Measurements from ENCODE around the gene GRAP2. TPM values are rescaled to one million over a fixed set of nuclear protein-coding genes. Genes with fewer than 3 reads are reported as not detected.

GRAP2 gene
- 1 to 10 TPM; 3.4 to 5.5 (median 4.2) TPM for total RNA-seq
- long read RNA-seq, donor 1: 0 reads
- long read RNA-seq, donor 2, partial matches to known transcripts: 0 of 2 reads
- long read RNA-seq, donor 2, other reads (novel, unspliced or antisense): 1 of 2 reads

- H3K4me3 ChIP-seq: no peak within 1 kb of the TSS
- DNase-seq: peak in 1 of 3 donors; percentile 45
Observed at GRCh38 chr22:39900306-39901227, at the start of gene GRAP2. Gene GRAP2, plus strand, starts transcription at chr22:39901084. Its CDS starts 46,023 bp downstream, at chr22:39947107.

DNA sequence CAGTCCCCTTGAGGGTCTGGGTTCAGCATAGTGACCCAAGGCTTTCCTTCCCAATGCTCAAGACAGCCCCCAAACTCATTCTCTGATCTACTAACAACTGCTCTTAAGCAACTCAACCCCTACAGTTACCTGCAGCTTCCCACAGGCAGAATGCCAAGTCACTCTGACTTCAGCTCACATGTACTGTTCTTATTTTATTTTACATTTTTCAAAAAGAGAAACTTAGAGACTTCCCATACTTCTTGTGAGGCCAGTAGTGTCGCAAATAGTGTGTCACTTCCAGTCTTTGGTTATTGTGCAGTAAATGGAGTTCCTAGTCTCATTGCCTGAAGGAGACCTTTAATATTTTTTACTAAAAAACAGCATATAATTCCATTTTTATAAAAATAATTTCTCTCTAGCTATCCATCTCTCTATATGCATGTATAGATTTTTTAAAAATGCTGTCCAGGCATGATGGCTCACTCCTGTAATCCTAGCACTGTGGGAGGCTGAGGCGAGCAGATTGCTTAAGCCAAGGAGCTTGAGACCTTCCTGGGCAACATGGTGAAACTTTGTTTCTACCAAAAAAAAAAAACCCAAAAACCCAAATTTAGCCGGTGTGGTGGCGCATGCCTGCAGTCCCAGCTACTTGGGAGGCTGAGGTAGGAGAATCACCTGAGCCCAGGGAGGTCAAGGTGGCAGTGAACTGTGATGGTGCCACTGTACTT is 49.1 kb upstream of the GRAP2 start:
- H3K9me3 ChIP-seq: no peaks in the 10 kb centered on the region
- H3K4me3 ChIP-seq: no peak overlapping the region
- H3K36me3 ChIP-seq (ENCODE audit: low read depth): no peaks in the 10 kb centered on the region
- no peaks in the 10 kb centered on the region for H3K4me1 ChIP-seq (ENCODE audit: low read depth)
- TF ChIP-seq CTCF (IDR thresholded peaks at IDR 0.05): no peak
- ATAC-seq (no peak), DNase-seq (no peak)
- intact Hi-C loops (cut with DNase I, micrococcal nuclease): loop anchor here in 1 of 2 donors (10.0 kb wide), 1 partner anchor 63 kb away; no protein-coding TSS in a partner anchor

More at GRCh38 chr22:39900306-39901227, at the start of gene GRAP2:
- H3K4me1 ChIP-seq (ENCODE audit: low read depth): no peaks in the 10 kb centered on the region
- no peak for TF ChIP-seq CTCF (IDR thresholded peaks at IDR 0.05)
- intact Hi-C loops (cut with DNase I, micrococcal nuclease): no loop called here
- no peaks in the 10 kb centered on the region for H3K36me3 ChIP-seq (ENCODE audit: low read depth)
- no peaks in the 10 kb centered on the region for H3K9me3 ChIP-seq
- peak; percentile 89 for ATAC-seq

DNA sequence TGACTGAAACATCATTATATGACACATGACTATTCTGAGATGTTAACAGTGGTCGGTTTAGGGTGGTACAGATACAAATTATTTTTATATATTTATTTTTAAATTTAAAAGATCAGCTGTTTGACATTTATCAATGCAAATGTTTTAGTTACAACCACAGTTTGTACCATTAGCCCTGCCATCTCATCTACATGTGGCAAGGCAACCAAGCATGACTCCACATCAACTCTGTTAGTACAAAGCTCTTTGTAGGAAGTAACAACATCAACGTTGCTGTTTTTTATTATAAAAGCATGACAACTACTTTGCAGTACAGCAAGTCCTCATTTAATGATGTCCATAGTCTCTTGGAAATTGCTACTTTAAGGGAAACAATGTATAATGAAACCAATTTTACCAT is 48.1 kb upstream of the GRAP2 start:
- no peak for DNase-seq
- TF ChIP-seq CTCF (IDR thresholded peaks at IDR 0.05): no peak
- Histone ChIP-seq H3K9me3 (no peaks in the 10 kb centered on the region), H3K4me3 (no peak overlapping the region), H3K36me3 (ENCODE audit: low read depth) (no peaks in the 10 kb centered on the region), H3K4me1 (ENCODE audit: low read depth) (no peaks in the 10 kb centered on the region)
- intact Hi-C loops (cut with DNase I, micrococcal nuclease): loop anchor here in 1 of 2 donors (10.0 kb wide), 1 partner anchor 62 kb away; no protein-coding TSS in a partner anchor
- ATAC-seq: peak; percentile 20

DNA sequence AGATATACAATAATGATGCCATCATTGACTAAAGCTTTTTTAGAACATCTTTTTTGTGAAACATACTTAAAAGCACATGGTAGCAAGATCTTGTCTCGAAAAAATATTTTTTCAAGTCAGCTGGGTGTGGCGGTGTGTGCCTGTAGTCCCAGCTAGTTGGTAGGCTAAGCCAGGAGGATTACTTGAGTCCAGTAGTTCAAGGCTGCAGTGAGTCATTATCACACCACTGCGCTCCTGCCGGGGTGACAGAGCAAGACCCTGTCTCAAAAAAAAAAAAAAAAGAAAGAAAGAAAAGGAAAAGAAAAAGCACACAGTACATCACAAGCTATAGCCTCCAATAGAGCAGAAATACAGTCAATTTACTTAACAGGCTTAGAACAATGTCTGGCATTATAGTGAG is 44.3 kb upstream of the GRAP2 start:
- intact Hi-C loops (cut with DNase I, micrococcal nuclease): loop anchor here in 1 of 2 donors (10.0 kb wide), 1 partner anchor 58 kb away; no protein-coding TSS in a partner anchor
- Histone ChIP-seq H3K4me3 (no peak overlapping the region), H3K9me3 (no peaks in the 10 kb centered on the region), H3K36me3 (ENCODE audit: low read depth) (no peaks in the 10 kb centered on the region), H3K4me1 (ENCODE audit: low read depth) (no peaks in the 10 kb centered on the region)
- TF ChIP-seq CTCF (IDR thresholded peaks at IDR 0.05): no peak
- DNase-seq (no peak), ATAC-seq (no peak)

GRCh38 chr22:39859903-39860588 is 40.8 kb upstream of the GRAP2 start:
- Histone ChIP-seq H3K4me1 (ENCODE audit: low read depth) (no peaks in the 10 kb centered on the region), H3K9me3 (no peaks in the 10 kb centered on the region), H3K36me3 (ENCODE audit: low read depth) (no peaks in the 10 kb centered on the region), H3K4me3 (no peak overlapping the region)
- no peak for TF ChIP-seq CTCF (IDR thresholded peaks at IDR 0.05)
- intact Hi-C loops (cut with DNase I, micrococcal nuclease): loop anchor here in 1 of 2 donors (10.0 kb wide), 1 partner anchor 55 kb away; no protein-coding TSS in a partner anchor
- DNase-seq (no peak), ATAC-seq (no peak)

All from mucosa of descending colon (tissue), 3 donors.